Neural progenitor cell (in vitro differentiated cells): ENCODE measurements around the gene BICDL2.
"Not testable (repeated sequence)": the region's sequence is repeated elsewhere in the genome, so short reads cannot be mapped to it uniquely, and the experiment has no call there.

Experiments used
- CTCF ChIP-seq: fragments of 200-600 bp; sonication (generic); IDR thresholded peaks from 2 replicates; pipeline ENCODE4 v1.5.1; 2017; ENCODE audit warnings: antibody characterized with exemption, mild to moderate bottlenecking
- EZH2 ChIP-seq: fragments of 200-600 bp; sonication (generic); IDR thresholded peaks from 2 replicates; pipeline ENCODE4 v1.6.1; 2017; ENCODE audit warnings: antibody characterized with exemption, mild to moderate bottlenecking, moderate library complexity
- EZH2phosphoT487 ChIP-seq: fragments of 200-600 bp; sonication (generic); IDR thresholded peaks from 2 replicates; pipeline ENCODE4 v1.6.1; 2017; ENCODE audit warnings: antibody characterized with exemption

- TF ChIP-seq CTCF, EZH2phosphoT487, EZH2: not testable (repeated sequence)
Observed at GRCh38 chr16:3053330-3053710, 16.6 kb upstream of the BICDL2 start.
